Gastroesophageal sphincter (tissue), 3 donors: ENCODE results near the gene TMEM134.

Experiments
- CTCF ChIP-seq, 4 experiments: fragments of 200-600 bp in 2 of 4; fragments of 450-650 bp in 2 of 4; sonication (generic) in 1 of 4; IDR thresholded peaks; one replicate each; pipeline ENCODE4 v1.5.1; 2017 to 2019; ENCODE audit warnings: antibody characterized with exemption in 4 of 4, mild to moderate bottlenecking in 2 of 4, moderate library complexity in 2 of 4
- EP300 ChIP-seq: sonication (generic); formaldehyde crosslinking; IDR thresholded peaks from one replicate; pipeline ENCODE4 v1.6.1; 2017; ENCODE audit warnings: antibody characterized with exemption, mild to moderate bottlenecking
- POLR2A ChIP-seq, 2 donors: fragments of 450-650 bp; IDR thresholded peaks; one replicate each; pipeline ENCODE4 v1.6.1; 2017; ENCODE audit warnings: antibody characterized with exemption in 2 of 2, mild to moderate bottlenecking in 2 of 2, moderate library complexity in 1 of 2
- POLR2AphosphoS5 ChIP-seq: sonication (generic); formaldehyde crosslinking; IDR thresholded peaks from one replicate; pipeline ENCODE4 v1.6.1; 2017; ENCODE audit warnings: antibody characterized with exemption

- TF ChIP-seq CTCF (IDR thresholded peaks at IDR 0.05) (no peak), POLR2AphosphoS5 (no peak), POLR2A (IDR thresholded peaks at IDR 0.05) (no peak), EP300 (no peak)
Measured at GRCh38 chr11:67463186-67463585, 5.9 kb downstream of the TMEM134 start.
